Mesendoderm (in vitro differentiated cells): ENCODE measurements around the gene CUZD1.

Experiments used
- DNase-seq: peaks from one replicate; pipeline ENCODE4 v3.0.0; 2013
- H2AK5ac ChIP-seq: 2 replicates; pipeline ENCODE4 v1.6.1; 2013; ENCODE audit warnings: low read length, inconsistent platforms
- H2BK120ac ChIP-seq: 2 replicates; pipeline ENCODE4 v1.6.1; 2013; ENCODE audit warnings: low read depth, mild to moderate bottlenecking, low read length, moderate library complexity, mixed read lengths
- H2BK15ac ChIP-seq: replicated peaks from 2 replicates; pipeline ENCODE4 v1.6.1; 2013; ENCODE audit warnings: low read depth, mild to moderate bottlenecking, moderate library complexity
- H2BK5ac ChIP-seq: 2 replicates; pipeline ENCODE4 v1.6.1; 2013; ENCODE audit warnings: low read length, inconsistent platforms
- H3K18ac ChIP-seq: 2 replicates; pipeline ENCODE4 v1.6.1; 2013; ENCODE audit warnings: mild to moderate bottlenecking, low read length, mixed read lengths
- H3K23ac ChIP-seq: one replicate; pipeline ENCODE4 v1.6.1; 2013; ENCODE audit warnings: low read length
- H3K27ac ChIP-seq: 2 replicates; pipeline ENCODE4 v1.5.1; 2013; ENCODE audit warnings: low read depth, mild to moderate bottlenecking, inconsistent platforms, low read length, moderate library complexity
- H3K27me3 ChIP-seq: 2 replicates; pipeline ENCODE4 v1.6.1; 2013; ENCODE audit warnings: low read length, control low read depth, mild to moderate bottlenecking, inconsistent platforms; ENCODE audit not compliant: insufficient read depth, poor library complexity
- H3K36me3 ChIP-seq: 2 replicates; pipeline ENCODE4 v1.6.1; 2013; ENCODE audit warnings: low read length, inconsistent platforms; ENCODE audit not compliant: control insufficient read depth, insufficient read depth
- H3K4ac ChIP-seq: one replicate; pipeline ENCODE4 v1.6.1; 2013; ENCODE audit warnings: low read depth, mild to moderate bottlenecking, low read length, moderate library complexity
- H3K4me1 ChIP-seq: 2 replicates; pipeline ENCODE4 v1.6.1; 2013; ENCODE audit warnings: low read depth, low read length, inconsistent platforms; ENCODE audit not compliant: control insufficient read depth
- H3K4me2 ChIP-seq: 2 replicates; pipeline ENCODE4 v1.6.1; 2013; ENCODE audit warnings: low read length
- H3K4me3 ChIP-seq: 2 replicates; pipeline ENCODE4 v1.5.1; 2013; ENCODE audit warnings: mild to moderate bottlenecking, low read length
- H3K56ac ChIP-seq: one replicate; pipeline ENCODE4 v1.6.1; 2013; ENCODE audit warnings: low read length
- H3K79me1 ChIP-seq: 2 replicates; pipeline ENCODE4 v1.6.1; 2013; ENCODE audit warnings: low read length, inconsistent platforms
- H3K79me2 ChIP-seq: 2 replicates; pipeline ENCODE4 v1.6.1; 2013; ENCODE audit warnings: mild to moderate bottlenecking, low read length; ENCODE audit not compliant: control insufficient read depth, insufficient read depth
- H3K9ac ChIP-seq: 2 replicates; pipeline ENCODE4 v1.6.1; 2013; ENCODE audit warnings: low read length, inconsistent platforms
- H4K5ac ChIP-seq: one replicate; pipeline ENCODE4 v1.6.1; 2013; ENCODE audit warnings: low read length
- H4K8ac ChIP-seq: one replicate; pipeline ENCODE4 v1.6.1; 2013; ENCODE audit warnings: low read depth, mild to moderate bottlenecking, control low read depth, low read length, moderate library complexity
- WGBS: extraction: QIAGEN DNeasy Blood & Tissue Kit; methylation state at CpG from one replicate; pipeline ENCODE4 v1.1.7; 2013; ENCODE audit warnings: low lambda C conversion rate, missing lambda C conversion rate; ENCODE audit not compliant: insufficient coverage; ENCODE audit errors: extremely low coverage; 5-methylcytosine and 5-hydroxymethylcytosine counted together

The CUZD1 gene

DNA sequence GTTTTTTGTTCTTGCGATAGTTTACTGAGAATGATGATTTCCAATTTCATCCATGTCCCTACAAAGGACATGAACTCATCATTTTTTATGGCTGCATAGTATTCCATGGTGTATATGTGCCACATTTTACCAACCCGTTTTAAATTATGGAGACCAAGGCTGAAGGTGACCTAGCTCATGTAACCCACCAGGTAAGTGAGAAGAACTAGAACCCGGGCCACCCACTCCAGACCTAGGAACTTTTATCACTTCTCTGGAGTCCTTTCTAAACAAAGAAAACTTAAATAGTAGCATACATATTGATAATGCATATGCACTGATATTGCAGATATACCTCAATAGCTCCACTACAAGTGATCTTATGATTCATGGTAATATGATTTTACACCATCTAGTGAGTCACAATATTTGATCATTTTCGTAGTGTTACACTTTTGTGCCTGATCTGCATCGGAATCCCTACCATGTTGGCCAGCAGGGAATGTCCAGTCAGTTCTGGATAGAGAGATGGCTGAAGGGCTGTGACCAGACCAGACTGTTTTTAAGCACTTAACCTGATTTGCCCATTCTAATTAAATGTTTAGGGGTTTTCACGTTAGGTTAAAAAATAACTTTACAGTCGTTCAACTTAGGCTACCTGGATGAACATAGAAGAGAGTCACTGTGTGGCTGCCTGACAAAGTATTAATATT lies 15.2 kb downstream of the CUZD1 start:
- H3K4me3 ChIP-seq, result no peak overlapping the region
- H3K27me3 ChIP-seq, result no peaks in the 10 kb centered on the region
- no peak overlapping the region for H3K9ac ChIP-seq
- no peak overlapping the region for H2AK5ac ChIP-seq
- H3K4ac ChIP-seq, result no peak overlapping the region
- no peak overlapping the region for H3K56ac ChIP-seq
- H3K4me2 ChIP-seq, result no peak overlapping the region
- H3K79me2 ChIP-seq, result no peaks in the 10 kb centered on the region
- no peak overlapping the region for H3K27ac ChIP-seq
- H3K23ac ChIP-seq, result no peak overlapping the region
- no peaks in the 10 kb centered on the region for H3K4me1 ChIP-seq
- no CpG with 5 or more reads among the region's 7 CpGs for WGBS
- H2BK15ac ChIP-seq, result no peak overlapping the region
- DNase-seq, result no peak
- H3K36me3 ChIP-seq, result no peaks in the 10 kb centered on the region
- H2BK5ac ChIP-seq, result no peak overlapping the region
- no peaks in the 10 kb centered on the region for H3K79me1 ChIP-seq
- H2BK120ac ChIP-seq, result no peak overlapping the region
- no peak overlapping the region for H4K8ac ChIP-seq
- H3K18ac ChIP-seq, result no peak overlapping the region
- no peak overlapping the region for H4K5ac ChIP-seq

- no CpG with 5 or more reads among the region's 8 CpGs for WGBS
- DNase-seq, result no peak
- Histone ChIP-seq H3K4me2 (no peak overlapping the region), H3K36me3 (no peaks in the 10 kb centered on the region), H3K4me3 (no peak overlapping the region), H2BK15ac (no peak overlapping the region), H3K27me3 (no peaks in the 10 kb centered on the region), H2BK5ac (no peak overlapping the region), H3K79me2 (no peaks in the 10 kb centered on the region), H3K9ac (no peak overlapping the region), H3K4ac (no peak overlapping the region), H2AK5ac (no peak overlapping the region), H3K18ac (no peak overlapping the region), H3K79me1 (no peaks in the 10 kb centered on the region), H3K56ac (no peak overlapping the region), H4K5ac (no peak overlapping the region), H2BK120ac (no peak overlapping the region), H3K4me1 (no peaks in the 10 kb centered on the region), H4K8ac (no peak overlapping the region), H3K23ac (no peak overlapping the region), H3K27ac (no peak overlapping the region)
These were observed 16.2 kb downstream of the CUZD1 start for GRCh38 chr10:122829454-122829853.

DNA sequence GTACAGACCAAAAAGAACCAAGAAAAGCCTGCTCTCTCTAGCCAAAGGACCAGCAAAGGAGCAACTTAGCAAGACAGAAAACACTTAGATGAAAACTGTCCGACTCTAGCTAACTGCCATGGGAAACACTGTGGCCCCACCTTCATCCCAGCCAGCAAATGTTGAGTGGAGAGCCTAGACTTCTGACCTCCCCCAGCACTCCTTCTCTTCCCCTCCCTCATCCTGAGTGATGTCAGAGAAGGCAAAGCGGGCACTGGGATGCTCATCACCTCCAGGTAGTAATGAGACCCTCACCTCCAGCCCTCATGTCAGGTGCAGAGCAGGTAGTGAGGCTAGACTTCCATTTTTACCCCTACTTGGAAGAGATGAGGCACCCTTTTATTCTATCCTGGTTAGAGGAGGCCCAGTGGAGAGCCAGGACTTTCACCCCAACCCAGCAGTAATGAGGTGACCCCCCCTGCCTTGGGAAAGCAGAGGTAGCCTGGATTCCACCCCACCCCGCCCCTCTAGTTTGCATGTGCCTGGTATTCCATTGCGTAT lies 16.9 kb downstream of the CUZD1 start:
- Histone ChIP-seq H3K23ac (no peak overlapping the region), H3K4ac (no peak overlapping the region), H3K27me3 (no peaks in the 10 kb centered on the region), H3K79me1 (no peaks in the 10 kb centered on the region), H4K8ac (no peak overlapping the region), H2AK5ac (no peak overlapping the region), H2BK5ac (no peak overlapping the region), H3K4me1 (no peaks in the 10 kb centered on the region), H3K56ac (no peak overlapping the region), H2BK15ac (no peak overlapping the region), H4K5ac (no peak overlapping the region), H3K4me2 (no peak overlapping the region), H3K36me3 (no peaks in the 10 kb centered on the region), H2BK120ac (no peak overlapping the region), H3K27ac (no peak overlapping the region), H3K79me2 (no peaks in the 10 kb centered on the region), H3K9ac (no peak overlapping the region), H3K18ac (no peak overlapping the region), H3K4me3 (no peak overlapping the region)
- DNase-seq, result no peak
- no CpG with 5 or more reads among the region's 4 CpGs for whole genome bisulfite sequencing

GRCh38 chr10:122827302-122827701 lies 18.4 kb downstream of the CUZD1 start:
- Histone ChIP-seq H3K9ac (no peak overlapping the region), H3K27me3 (no peaks in the 10 kb centered on the region), H3K36me3 (no peaks in the 10 kb centered on the region), H2BK120ac (no peak overlapping the region), H3K4me1 (no peaks in the 10 kb centered on the region), H3K79me1 (no peaks in the 10 kb centered on the region), H4K5ac (no peak overlapping the region), H3K79me2 (no peaks in the 10 kb centered on the region), H3K23ac (no peak overlapping the region), H2BK15ac (no peak overlapping the region), H3K56ac (no peak overlapping the region), H4K8ac (no peak overlapping the region), H3K4me3 (no peak overlapping the region), H2BK5ac (no peak overlapping the region), H3K4ac (no peak overlapping the region), H3K4me2 (no peak overlapping the region), H3K18ac (no peak overlapping the region), H2AK5ac (no peak overlapping the region), H3K27ac (no peak overlapping the region)
- no peak for DNase-seq
- WGBS, result no CpG with 5 or more reads among the region's 3 CpGs

- H3K27ac ChIP-seq, result no peak overlapping the region
- H3K79me2 ChIP-seq, result no peaks in the 10 kb centered on the region
- no peaks in the 10 kb centered on the region for H3K36me3 ChIP-seq
- no peak overlapping the region for H2BK120ac ChIP-seq
- DNase-seq, result no peak
- H3K4me2 ChIP-seq, result no peak overlapping the region
- no peak overlapping the region for H3K56ac ChIP-seq
- no peak overlapping the region for H4K8ac ChIP-seq
- no peak overlapping the region for H3K4me3 ChIP-seq
- H3K79me1 ChIP-seq, result no peaks in the 10 kb centered on the region
- no peak overlapping the region for H4K5ac ChIP-seq
- no peak overlapping the region for H2AK5ac ChIP-seq
- no peak overlapping the region for H3K4ac ChIP-seq
- no peak overlapping the region for H3K18ac ChIP-seq
- H3K4me1 ChIP-seq, result no peaks in the 10 kb centered on the region
- H2BK5ac ChIP-seq, result no peak overlapping the region
- H3K23ac ChIP-seq, result no peak overlapping the region
- H2BK15ac ChIP-seq, result no peak overlapping the region
- H3K27me3 ChIP-seq, result no peaks in the 10 kb centered on the region
- H3K9ac ChIP-seq, result no peak overlapping the region
- no CpG with 5 or more reads among the region's 11 CpGs for WGBS
These were observed 22.5 kb downstream of the CUZD1 start for GRCh38 chr10:122822973-122823690.
